WERI-Rb-1 (cell line): Measurements from ENCODE around the gene FOXN3.

Experiments
- DNase-seq: peaks from one replicate; pipeline ENCODE4 v3.0.0-alpha.2; 2020
- H3K27ac ChIP-seq: fragments of 250-450 bp; sonication (Bioruptor Pico); 2 replicates; pipeline ENCODE4 v1.5.1; 2020; ENCODE audit warnings: mild to moderate bottlenecking, moderate library complexity
- H3K27me3 ChIP-seq: fragments of 250-450 bp; sonication (Bioruptor Pico); 2 replicates; pipeline ENCODE4 v1.5.1; 2021; ENCODE audit warnings: mild to moderate bottlenecking, low read depth, moderate library complexity; ENCODE audit not compliant: insufficient read depth, severe bottlenecking
- H3K36me3 ChIP-seq: fragments of 250-450 bp; sonication (Bioruptor Pico); 2 replicates; pipeline ENCODE4 v1.5.1; 2020; ENCODE audit warnings: mild to moderate bottlenecking, moderate library complexity
- H3K4me3 ChIP-seq: 2 replicates; pipeline ENCODE4 v1.5.1; 2011; ENCODE audit warnings: low read depth, mild to moderate bottlenecking, control low read depth, low read length
- H3K9me3 ChIP-seq: fragments of 250-450 bp; sonication (Bioruptor Pico); 2 replicates; pipeline ENCODE4 v1.5.1; 2021; ENCODE audit warnings: mild to moderate bottlenecking, moderate library complexity; ENCODE audit not compliant: severe bottlenecking
- TF ChIP-seq, protein P1 (sequence below): IDR thresholded peaks from 2 replicates; pipeline ENCODE4 v1.5.1; 2011; ENCODE audit warnings: low read depth, mild to moderate bottlenecking, control low read depth, inconsistent platforms, low read length

Gene FOXN3

DNA sequence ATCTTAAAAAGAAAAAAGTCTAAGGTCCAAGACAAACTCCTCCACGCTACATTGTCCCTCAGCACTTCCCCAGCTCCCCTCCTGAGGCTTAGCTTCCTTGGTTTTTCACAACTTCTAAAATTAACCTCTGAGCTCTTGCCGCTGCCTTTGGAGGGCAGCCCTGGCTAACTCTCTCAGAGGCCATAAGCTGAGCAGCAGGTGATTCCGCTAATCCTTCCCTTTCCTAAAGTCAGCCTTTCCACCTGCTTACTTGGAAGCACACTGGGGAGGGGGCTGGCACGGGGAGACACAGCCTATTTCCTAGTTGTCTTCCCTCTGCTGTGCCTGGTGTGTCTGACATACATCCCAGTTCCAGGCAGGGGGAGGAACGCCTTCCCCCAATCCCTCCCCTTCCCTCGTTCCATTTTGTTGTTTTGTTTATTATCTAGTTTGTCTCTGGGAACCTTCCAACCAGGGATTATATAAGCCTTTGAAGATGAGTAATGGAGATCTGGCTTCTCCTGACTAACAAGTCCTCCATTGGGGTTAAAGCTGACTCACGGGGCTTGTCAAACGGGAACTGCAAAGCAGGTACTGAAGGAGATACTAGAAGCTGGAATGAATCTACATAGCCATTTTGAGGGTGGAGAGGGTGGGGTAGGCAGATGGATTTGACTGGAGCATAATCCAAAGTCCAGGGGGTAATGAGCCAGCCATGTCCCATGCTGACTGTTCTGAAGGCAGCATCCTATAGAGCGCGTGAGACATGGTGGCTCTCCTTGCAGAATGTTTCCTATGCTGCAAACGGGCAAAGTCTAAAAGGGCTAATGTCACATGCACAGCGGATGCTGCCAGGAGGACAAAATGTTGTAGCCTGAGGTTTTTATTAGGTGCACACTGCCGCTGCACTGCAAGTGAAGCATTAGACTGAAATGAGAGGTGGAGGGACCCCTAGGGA, 230.8 kb downstream of the FOXN3 start:
- H3K36me3 ChIP-seq, result no peaks in the 10 kb centered on the region
- TF ChIP-seq, protein P1, sequence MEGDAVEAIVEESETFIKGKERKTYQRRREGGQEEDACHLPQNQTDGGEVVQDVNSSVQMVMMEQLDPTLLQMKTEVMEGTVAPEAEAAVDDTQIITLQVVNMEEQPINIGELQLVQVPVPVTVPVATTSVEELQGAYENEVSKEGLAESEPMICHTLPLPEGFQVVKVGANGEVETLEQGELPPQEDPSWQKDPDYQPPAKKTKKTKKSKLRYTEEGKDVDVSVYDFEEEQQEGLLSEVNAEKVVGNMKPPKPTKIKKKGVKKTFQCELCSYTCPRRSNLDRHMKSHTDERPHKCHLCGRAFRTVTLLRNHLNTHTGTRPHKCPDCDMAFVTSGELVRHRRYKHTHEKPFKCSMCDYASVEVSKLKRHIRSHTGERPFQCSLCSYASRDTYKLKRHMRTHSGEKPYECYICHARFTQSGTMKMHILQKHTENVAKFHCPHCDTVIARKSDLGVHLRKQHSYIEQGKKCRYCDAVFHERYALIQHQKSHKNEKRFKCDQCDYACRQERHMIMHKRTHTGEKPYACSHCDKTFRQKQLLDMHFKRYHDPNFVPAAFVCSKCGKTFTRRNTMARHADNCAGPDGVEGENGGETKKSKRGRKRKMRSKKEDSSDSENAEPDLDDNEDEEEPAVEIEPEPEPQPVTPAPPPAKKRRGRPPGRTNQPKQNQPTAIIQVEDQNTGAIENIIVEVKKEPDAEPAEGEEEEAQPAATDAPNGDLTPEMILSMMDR, result peak; percentile 28; the same call in 1 of the 2 replicates
- no peak overlapping the region for H3K4me3 ChIP-seq
- no peaks in the 10 kb centered on the region for H3K27me3 ChIP-seq
- peak overlapping the region; percentile 49 for H3K27ac ChIP-seq
- DNase-seq, result peak; percentile 79
- H3K9me3 ChIP-seq, result no peaks in the 10 kb centered on the region

GRCh38 chr14:89184952-89185351, 232.1 kb downstream of the FOXN3 start:
- Histone ChIP-seq H3K36me3 (no peaks in the 10 kb centered on the region), H3K9me3 (no peaks in the 10 kb centered on the region), H3K4me3 (no peak overlapping the region), H3K27ac (no peak overlapping the region), H3K27me3 (no peaks in the 10 kb centered on the region)
- no peak for DNase-seq
- TF ChIP-seq, protein P1, result no peak

DNA sequence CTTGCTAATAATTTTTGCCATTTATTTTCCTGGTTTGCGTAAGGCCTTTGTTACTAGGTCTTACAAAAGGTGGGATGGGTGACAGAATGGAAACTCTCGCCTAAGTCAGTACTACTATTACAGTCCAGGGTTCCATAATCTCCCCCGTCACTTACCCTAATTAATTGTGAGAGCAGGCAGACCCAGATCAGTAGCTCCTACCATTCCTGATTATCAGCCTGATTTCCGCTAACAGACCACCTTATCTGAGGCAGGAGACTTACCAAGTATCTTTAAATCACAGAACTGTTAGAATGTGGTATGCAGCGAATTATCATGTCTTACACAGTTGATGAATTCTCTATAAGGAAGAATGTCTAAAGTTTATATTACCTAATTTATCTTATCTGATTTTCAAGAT, 234.7 kb downstream of the FOXN3 start:
- H3K27ac ChIP-seq, result no peak overlapping the region

GRCh38 chr14:89180546-89180945, 236.5 kb downstream of the FOXN3 start:
- H3K4me3 ChIP-seq, result no peak overlapping the region
- H3K27me3 ChIP-seq, result no peaks in the 10 kb centered on the region
- H3K27ac ChIP-seq, result no peak overlapping the region
- H3K9me3 ChIP-seq, result no peaks in the 10 kb centered on the region
- no peaks in the 10 kb centered on the region for H3K36me3 ChIP-seq
- TF ChIP-seq, protein P1, result no peak
- DNase-seq, result no peak

More for the DNA sequence above, 234.7 kb downstream of the FOXN3 start:
- Histone ChIP-seq H3K4me3 (no peak overlapping the region), H3K27me3 (no peaks in the 10 kb centered on the region), H3K9me3 (no peaks in the 10 kb centered on the region), H3K36me3 (no peaks in the 10 kb centered on the region)
- peak; percentile 23 for DNase-seq
- TF ChIP-seq, protein P1, result no peak

DNA sequence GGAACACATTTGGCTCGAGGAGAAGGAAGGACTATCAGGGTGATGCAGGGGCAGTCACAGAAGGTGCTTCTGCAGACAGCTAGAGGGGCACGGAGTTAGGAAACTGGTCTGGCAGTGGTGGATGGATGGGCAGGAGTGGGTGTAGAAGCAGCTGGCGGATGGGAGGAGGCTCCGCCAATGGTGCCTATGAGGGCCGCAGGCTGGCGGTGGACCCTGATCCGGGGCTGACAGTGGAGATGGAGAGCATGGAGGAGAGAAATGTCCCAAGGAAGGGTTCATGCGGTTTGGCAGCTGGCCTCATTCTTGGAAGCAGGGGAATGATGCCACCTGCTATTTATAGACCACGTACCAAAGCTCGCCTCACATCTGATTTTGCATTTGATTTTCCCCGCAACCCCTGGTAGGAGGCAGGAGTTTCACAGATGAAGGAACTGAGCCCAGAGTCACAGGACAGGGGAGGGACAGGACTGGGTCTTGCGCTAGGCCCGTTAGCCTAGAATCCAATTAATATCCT, 237.1 kb downstream of the FOXN3 start:
- H3K27me3 ChIP-seq, result no peaks in the 10 kb centered on the region
- no peaks in the 10 kb centered on the region for H3K9me3 ChIP-seq
- no peaks in the 10 kb centered on the region for H3K36me3 ChIP-seq
- DNase-seq, result no peak
- TF ChIP-seq, protein P1, result no peak
- no peak overlapping the region for H3K27ac ChIP-seq
- no peak overlapping the region for H3K4me3 ChIP-seq
